Measurements from ENCODE around the gene CFDP1.
A peak's percentile ranks its signal among the peaks of the same experiment; 100 is the strongest.

CFDP1 gene

DNA sequence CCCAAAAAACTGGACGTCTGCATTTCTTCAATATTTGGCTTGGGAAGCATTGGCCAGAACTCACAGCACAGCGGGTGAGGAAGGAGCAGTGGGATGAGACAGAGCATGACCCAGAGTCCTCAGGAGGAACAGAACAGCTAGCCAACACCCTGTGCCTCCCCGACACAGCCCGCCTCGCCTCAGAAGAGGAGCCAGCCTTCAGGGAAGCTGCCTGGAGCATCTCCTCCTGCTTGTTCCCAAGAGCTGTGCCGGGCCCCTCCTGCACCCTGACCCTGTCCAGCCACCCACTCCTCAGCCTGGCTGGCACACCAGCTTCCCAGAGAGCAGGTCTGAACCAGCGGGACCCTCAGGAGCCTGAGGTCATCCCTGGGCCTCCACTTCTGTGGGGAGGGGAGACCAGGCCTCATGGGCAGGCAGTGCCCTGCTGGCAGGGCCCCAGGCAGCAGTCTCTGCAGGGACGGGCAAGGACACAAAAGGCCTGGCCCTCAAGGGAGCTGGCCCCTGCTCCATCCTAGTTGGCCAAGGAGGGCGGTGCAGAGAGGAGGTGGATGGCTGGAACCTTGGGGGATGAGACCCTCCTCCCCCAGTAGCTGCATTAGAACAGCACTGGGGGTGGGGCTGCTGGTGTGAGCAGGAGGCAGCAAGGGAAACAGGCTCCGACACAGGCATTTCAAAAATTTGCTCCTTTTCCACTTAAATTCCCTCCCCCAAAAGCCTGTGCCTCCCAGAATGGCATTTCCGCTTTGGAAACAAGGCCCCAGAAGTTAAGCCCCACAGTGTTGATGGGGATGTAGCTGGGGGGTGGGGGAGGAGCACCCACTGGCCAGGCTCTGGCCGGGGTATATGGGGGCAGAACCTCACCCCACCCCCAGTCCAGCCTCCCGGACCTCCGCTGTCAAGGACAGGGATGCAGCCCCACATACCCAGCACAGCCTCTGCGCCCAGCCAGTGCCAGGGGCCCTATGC is 180.1 kb downstream of the CFDP1 start:
- TF ChIP-seq POLR2A (IDR thresholded peaks at IDR 0.05; ENCODE audit: extremely low read depth, insufficient read length) = no peak
- TF ChIP-seq, protein P1, sequence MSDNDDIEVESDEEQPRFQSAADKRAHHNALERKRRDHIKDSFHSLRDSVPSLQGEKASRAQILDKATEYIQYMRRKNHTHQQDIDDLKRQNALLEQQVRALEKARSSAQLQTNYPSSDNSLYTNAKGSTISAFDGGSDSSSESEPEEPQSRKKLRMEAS (IDR thresholded peaks at IDR 0.05; ENCODE audit: low read depth, low read length) = no peak
- TF ChIP-seq, protein P2, sequence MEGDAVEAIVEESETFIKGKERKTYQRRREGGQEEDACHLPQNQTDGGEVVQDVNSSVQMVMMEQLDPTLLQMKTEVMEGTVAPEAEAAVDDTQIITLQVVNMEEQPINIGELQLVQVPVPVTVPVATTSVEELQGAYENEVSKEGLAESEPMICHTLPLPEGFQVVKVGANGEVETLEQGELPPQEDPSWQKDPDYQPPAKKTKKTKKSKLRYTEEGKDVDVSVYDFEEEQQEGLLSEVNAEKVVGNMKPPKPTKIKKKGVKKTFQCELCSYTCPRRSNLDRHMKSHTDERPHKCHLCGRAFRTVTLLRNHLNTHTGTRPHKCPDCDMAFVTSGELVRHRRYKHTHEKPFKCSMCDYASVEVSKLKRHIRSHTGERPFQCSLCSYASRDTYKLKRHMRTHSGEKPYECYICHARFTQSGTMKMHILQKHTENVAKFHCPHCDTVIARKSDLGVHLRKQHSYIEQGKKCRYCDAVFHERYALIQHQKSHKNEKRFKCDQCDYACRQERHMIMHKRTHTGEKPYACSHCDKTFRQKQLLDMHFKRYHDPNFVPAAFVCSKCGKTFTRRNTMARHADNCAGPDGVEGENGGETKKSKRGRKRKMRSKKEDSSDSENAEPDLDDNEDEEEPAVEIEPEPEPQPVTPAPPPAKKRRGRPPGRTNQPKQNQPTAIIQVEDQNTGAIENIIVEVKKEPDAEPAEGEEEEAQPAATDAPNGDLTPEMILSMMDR (IDR thresholded peaks at IDR 0.05; ENCODE audit: low read depth, low read length) = no peak
- no peak for TF ChIP-seq MYC (IDR thresholded peaks at IDR 0.05; ENCODE audit: low read depth, low read length)
- no peak overlapping the region for H3K4me3 ChIP-seq (ENCODE audit: low read depth, low read length)
- DNase-seq (ENCODE audit: low read depth) = no peak

DNA sequence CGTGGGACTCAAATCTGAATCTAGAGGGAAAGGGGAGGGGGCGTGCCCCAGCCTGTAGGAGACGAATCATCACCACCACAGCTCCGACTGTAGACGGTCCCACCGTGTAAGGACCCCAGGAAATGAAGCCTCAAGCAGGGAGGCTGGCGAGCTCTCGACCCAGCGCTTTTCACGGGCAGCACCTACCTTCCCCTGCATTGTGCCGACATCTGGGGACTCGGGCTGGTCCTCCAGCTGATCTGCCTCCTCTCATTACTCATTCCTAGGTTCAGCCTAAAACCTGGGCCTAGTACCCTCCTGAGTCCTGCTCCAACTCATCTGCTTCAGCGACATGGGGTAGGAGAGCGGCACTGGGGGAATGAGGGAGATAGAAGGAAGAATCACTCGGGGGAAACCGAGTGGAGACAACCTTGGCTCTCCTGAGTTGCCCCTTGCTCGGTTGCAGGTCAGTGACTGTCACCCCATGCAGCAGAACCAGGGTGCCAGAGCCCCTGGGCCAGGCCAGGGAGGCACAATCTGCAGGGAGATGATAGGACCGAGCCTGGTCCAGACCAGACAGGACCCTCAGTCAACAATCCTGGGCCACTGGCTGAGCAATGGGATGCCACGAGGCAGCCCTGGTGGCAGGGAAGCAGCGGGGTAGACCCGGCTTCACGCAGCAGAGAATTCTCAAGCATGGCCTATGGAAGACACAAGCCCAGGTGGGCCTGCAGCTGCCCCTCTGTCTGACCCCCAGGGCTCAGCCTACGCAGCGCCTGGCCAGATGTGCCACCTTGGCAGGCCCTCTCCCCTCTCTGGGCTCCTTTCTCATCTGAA is 181.0 kb downstream of the CFDP1 start:
- TF ChIP-seq, protein P1 (IDR thresholded peaks at IDR 0.05; ENCODE audit: low read depth, low read length) = no peak
- TF ChIP-seq, protein P2 (IDR thresholded peaks at IDR 0.05; ENCODE audit: low read depth, low read length) = no peak
- TF ChIP-seq POLR2A (IDR thresholded peaks at IDR 0.05; ENCODE audit: extremely low read depth, insufficient read length) = no peak
- DNase-seq (ENCODE audit: low read depth) = no peak
- no peak overlapping the region for H3K4me3 ChIP-seq (ENCODE audit: low read depth, low read length)

DNA sequence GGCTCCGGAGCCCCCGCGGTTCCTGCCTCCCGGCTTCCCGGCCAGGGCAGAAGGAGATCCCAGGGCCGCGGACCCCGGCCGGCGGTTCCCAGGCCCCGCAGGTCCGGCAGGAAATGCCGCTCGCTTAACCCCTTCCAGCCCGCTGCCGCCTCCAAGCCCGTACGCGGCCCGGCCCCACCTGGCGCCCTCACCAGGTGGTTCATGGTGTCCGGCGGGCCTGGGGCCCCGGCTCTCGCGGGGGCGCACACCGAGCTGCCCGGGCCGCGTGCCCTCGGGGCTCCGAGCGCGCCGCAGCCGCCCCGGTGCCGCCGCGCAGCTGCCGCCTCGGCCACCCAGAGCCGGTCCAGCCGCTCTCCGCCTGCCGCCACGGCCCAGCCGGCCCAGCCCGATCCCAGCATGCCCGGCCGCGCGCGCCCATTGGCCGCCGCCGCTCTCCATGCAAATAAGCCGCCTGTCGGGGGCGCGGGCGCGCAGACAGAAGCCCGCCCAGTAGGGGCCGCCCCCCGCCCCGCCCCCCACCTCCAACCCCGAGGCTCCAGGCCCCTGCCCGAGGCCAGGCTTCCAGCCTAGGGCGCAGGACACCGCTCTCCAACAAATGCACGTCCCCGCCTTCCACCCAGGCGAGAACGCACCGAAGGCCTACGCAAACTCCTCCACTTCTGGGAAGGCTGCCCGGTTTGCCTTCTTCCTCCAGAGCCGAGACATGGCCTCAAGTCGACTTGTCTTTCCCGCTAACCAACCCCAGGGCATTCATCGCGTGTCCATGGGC is 181.8 kb downstream of the CFDP1 start, which contains the start of gene BCAR1:
Gene BCAR1, minus strand, starts transcription at position 345 of the 769 bp plus-strand sequence. Its CDS starts 142 bp downstream, at position 203.
- H3K4me3 ChIP-seq (ENCODE audit: low read depth, low read length) = peak within 1 kb of the TSS; percentile 32
- peak; percentile 80 for DNase-seq (ENCODE audit: low read depth)
- TF ChIP-seq MYC (IDR thresholded peaks at IDR 0.05; ENCODE audit: low read depth, low read length) = no peak
- TF ChIP-seq, protein P2 (IDR thresholded peaks at IDR 0.05; ENCODE audit: low read depth, low read length) = no peak
- TF ChIP-seq POLR2A (IDR thresholded peaks at IDR 0.05; ENCODE audit: extremely low read depth, insufficient read length) = no peak
- TF ChIP-seq, protein P1 (IDR thresholded peaks at IDR 0.05; ENCODE audit: low read depth, low read length) = no peak

DNA sequence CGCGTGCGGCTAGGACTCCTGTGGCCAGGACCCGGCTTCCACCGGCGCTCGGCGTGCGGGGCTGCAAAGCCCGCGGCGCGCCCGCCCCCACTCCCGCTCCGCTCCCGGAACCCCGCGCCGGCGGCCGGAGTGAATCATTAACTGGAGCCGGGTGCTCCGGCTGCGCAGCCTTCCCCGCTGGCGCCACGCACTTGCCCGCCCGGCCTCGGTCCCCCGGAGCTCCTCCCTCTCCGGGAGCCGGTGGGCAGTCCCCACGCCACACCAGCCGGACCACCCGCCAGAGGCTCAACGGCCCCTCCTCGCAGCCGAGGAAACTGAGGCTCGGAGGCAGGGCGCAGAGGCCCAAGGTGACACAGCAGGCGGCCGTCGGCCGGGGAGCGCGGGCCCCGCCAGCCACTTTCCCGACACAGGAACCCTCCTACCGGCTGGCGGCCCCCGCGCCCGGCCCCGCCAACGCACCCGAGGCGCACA is 182.5 kb downstream of the CFDP1 start:
- peak; percentile 34 for DNase-seq (ENCODE audit: low read depth)
- TF ChIP-seq, protein P1 (IDR thresholded peaks at IDR 0.05; ENCODE audit: low read depth, low read length) = no peak
- TF ChIP-seq, protein P2 (IDR thresholded peaks at IDR 0.05; ENCODE audit: low read depth, low read length) = no peak
- no peak for TF ChIP-seq MYC (IDR thresholded peaks at IDR 0.05; ENCODE audit: low read depth, low read length)
- no peak for TF ChIP-seq POLR2A (IDR thresholded peaks at IDR 0.05; ENCODE audit: extremely low read depth, insufficient read length)
- peak overlapping the region; percentile 32 for H3K4me3 ChIP-seq (ENCODE audit: low read depth, low read length)
